A549 treated with Hydrocortisone at 1 μM for 4 hours (cell line): Measurements from ENCODE around the gene SPATA4. TPM values are rescaled to one million over a fixed set of nuclear protein-coding genes. Genes with fewer than 3 reads are reported as not detected.

Experiments
- total RNA-seq: library from RNA; stranded (reverse); fragments of 200-300 nt; extraction: Qiagen RNA extraction; gene quantifications from 5 replicates; pipeline ENCODE4 v1.2.3, GENCODE V29; 2022

The SPATA4 gene
- total RNA-seq: 0.13 to 0.29 TPM (median 0.22 TPM) in 5 replicates

GRCh38 chr4:176195184-176195978 is at the start of gene SPATA4:
TSS of gene SPATA4 (minus strand) at chr4:176195585. CDS start at chr4:176195562, 23 bp downstream.

Other genes with a start within 250 kb of the SPATA4 start
- gene WDR17, start 129.7 kb downstream of the SPATA4 start, total RNA-seq: 1.5 to 2.0 TPM (median 1.6 TPM) in 5 replicates
- 0.03 to 0.06 TPM in 2 of 5 replicates, not detected in the others for gene ASB5, start 73.6 kb upstream of the SPATA4 start, total RNA-seq
- 27.7 to 39.2 TPM (median 34.9 TPM) in 5 replicates for gene SPCS3, start 124.4 kb upstream of the SPATA4 start, total RNA-seq